ENCODE data around the gene EEFSEC.

Gene EEFSEC

DNA sequence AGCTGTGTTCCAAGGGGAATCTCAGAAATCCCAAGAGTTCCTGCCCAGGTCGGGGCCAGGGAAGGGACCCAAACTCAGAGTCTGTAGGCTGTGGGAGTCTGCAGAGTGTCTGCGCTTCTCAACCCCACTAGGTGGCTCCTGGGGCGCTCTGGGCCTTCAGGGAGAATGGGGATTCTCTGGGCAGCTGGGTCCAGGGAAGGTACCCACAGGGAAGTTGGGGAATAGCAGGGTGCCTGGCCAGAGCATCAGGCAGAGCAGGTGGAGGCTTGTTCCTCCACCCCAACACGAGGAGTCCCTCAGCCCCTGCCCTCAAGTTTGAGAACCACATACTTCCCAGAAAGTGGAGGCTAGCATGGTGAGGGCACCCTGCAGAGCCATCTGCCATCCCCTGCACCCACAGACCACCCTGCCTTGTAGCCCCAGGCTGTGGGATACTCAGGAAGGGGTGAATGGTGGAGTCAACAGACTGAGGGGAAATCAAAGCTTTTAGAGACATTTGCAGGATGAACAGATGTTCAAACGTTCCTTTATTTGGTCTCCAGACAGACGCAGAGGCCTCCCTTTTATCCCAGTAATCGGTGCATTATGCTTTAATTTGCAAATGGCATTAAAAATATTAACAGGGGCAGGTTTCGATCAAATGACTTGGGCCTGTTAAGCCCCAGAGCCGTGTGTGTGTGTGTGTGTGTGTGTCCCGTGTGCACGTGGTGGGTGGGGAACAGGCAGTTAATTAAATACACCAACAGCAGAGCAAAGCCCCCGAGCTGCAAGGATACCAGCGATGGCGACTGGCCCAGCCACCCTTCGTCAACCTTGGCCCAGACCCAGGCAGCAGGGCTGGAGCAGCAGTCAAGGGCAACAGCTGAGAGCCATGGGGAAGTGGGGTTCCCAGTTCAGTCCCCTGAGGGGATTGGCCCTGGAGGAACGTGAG is 255.7 kb downstream of the EEFSEC start:
- DNase-seq (ENCODE audit: low read depth in 1 of 2, low spot score in 1 of 2) = no peak

DNA sequence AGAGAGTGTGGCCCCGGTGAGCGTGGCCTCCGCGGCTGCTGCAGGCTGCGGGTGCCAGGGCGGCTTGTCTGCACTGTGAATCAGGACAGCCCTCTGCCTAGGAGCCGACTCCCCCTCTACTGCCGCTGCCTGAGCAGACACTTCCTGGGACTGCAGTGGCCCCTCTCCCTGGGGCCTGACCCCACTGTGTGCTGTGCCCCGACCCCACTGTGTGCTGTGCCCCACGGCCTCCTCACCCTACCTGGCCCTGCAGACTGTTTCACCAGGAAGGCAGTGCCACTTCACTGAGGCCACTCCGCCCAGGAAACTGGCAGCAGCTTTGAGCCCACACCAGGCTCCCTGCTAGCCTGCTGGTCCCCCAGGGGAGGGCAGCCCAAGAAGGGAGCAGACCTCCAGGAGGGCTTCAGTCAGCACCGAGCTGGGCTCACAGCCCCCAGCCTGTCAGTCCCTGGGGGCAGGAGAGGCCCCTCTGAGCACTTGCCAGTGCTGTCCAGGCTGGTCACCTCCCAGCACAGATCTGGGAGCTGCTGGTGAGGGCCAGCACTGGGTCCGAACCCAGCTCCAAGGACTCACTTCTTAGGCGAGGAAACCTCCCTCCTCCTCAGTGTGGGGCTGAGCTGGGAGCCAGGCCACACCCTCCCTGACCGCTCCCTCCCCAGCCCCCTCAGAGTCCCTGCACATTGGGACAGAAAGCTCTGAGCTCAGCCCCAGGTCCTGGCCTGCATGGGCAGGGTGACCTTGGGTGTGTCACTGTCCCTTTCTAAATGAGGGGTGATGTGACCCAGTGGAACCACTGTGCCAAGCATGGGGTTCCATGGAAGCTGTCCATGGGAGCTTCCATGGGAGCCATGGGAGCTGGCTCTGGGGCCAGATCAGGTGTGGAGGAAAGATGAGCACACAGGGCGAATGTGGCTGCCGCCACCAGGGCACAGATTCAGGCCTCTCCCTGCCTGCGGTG is 256.6 kb downstream of the EEFSEC start:
- DNase-seq (ENCODE audit: low read depth in 1 of 2, low spot score in 1 of 2) = no peak

DNA sequence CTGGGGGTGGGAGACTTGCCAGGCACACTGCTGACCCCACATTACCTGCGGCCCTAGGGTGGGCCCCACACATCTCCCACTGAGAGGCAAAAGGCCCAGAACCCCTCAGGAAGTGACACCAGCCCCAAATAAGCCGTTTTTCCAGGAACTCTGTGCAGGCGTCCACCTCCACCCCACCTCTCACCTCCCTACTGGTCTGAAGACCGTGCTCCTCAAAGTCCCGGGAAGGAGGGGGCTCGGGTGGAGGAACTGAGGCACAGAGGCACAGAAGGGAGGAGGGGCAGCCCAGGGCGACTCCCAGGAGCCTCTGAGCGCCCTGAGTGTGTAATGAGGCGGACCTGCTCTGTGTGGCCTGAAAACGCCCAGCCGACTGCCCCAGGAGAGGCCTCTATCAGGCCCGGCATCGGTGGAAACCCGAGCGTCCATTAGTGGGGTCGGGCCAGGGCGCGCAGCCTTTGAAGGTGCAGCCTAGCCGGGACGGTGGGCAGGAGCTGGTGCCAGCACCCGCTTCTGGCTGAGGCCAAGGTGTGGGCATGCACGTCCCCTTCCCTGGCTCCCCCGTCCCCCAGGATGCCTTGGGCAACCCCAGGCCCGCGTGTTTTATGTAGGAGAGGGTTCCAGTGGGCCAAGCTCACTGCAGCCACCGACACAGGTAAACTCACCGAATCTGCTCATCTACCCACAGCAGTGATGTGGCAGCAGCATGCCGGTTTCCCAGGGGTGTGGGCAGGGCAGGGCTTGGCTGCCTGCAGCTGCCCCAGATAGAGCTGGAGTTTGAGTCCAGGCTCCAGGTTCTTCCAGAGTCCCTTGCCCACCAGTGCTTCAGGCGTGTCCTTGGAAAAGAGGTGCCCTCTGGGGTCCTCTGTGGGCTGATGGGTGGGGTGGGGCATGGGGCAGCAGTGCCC is 257.6 kb downstream of the EEFSEC start:
- no peak for DNase-seq (ENCODE audit: low read depth in 1 of 2, low spot score in 1 of 2)

DNA sequence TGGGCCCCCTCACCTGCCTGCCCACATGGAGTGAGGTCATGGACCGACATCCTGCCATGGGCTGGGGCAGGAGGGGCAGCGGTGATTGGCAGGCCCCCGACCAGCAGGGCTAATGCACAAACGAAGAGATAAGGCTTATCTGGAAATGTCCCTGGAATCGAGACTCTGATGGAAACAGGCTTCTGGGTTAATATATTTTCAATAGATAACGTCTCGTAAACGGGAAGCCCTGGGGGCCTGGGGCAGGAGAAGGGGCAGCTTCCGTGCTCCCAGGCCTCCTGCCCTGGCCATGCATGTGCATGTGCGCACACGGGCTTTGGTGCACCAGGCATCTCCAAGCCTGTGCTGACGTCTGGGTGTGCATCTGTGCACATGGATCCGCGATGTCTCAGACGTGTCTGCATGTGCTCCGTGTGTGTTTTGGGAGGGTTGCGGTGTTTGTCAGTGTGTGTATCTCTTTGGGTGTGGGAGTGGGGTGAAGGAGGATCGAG is 258.3 kb downstream of the EEFSEC start:
- DNase-seq (ENCODE audit: low read depth in 1 of 2, low spot score in 1 of 2) = no peak

DNA sequence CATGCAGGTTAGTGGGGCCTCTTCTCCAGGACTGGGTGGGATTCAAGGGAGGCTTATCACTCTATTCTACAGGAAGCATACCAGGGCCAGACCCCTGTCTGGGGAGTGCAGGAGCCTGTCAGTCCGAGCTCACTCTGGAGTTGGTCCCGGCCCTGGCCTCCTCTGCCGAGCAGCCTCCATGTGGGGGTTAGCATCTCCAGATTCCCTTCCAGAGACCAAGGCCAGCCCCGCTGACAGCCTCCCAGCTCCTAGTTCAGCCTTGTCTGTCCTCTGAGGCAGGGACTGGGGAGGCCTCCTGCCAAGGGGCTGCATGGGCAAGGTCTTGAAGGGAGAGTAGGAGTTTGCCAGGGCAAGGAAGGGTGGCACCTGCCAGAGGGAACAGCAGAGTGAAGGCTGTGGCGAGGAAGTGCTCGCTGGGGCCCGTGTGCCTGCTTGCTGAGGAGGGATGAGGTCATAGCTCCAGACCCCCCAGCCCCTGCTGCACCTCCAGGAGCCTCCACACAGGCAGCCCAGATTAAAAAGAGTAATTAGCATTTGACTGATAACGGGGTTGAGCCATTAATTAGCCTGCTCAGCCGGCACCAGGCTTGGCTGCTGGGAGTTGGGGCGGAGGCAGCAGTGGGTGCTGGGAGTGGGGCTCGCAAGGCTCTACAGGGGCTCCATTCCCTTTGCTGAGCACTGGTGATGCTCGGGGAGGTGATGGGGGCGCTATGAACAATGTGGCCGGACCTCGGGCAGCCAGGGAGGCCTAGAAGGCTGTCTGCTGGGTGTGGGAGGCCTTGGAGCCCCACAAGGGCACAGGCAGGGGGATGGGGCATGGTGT is 259.1 kb downstream of the EEFSEC start:
- DNase-seq (ENCODE audit: low read depth in 1 of 2, low spot score in 1 of 2) = no peak

DNA sequence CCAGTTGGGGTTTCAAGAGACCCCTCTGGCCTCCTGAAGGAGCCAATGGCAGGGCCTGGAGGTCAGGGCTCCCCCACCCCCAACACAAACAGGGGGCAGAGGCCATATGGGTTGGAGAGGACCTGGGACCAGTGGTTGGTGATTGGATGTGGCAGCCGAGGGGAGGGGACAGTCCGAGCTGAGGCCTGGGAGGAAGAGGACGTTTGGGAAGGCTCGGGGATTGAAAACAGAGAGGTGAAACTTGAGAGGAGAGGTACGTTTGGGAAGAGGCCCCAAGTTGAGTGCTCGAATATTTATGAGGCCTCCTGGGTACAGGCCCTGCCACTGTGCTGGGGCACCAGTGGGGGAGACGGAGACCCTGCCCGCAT is 259.7 kb downstream of the EEFSEC start:
- DNase-seq (ENCODE audit: low read depth in 1 of 2, low spot score in 1 of 2) = no peak

DNA sequence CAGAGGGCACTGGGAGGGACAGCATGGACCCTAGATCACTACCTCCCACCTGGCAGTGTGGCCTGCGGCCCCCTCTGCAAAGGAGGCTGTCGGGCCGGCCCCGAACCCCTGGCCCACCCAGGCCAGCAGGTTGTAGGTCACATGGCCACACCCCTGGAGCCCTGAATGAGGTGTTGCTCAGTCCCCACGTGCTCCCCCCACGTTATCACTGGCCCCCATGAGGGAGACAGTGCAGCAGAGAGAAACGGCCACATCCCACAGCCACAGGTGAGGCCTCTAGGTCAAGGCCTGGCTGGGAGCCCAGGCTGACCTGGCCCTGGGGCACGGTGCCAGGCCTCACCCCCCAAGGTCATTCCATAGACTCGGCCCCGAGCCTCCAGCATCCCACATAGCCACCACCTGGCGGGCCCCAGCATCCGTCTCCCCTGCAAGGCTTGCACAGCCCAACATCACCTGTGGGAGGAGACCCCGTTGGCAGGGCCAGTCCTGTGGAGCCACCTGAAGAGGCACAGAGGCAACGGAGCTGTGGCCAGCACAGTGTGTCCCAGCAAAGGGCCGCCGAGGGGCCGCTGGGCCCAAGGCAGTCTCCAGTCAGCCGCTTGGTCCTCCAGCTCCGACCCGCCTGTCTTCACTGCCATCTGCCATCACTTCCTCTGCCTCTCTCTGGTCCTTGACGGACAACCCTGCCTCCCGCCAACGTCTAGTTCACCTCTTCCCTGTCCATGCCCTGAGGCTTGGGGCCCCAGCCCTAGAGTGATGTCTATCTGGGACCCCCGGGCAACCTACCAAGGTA is 260.3 kb downstream of the EEFSEC start:
- DNase-seq (ENCODE audit: low read depth in 1 of 2, low spot score in 1 of 2) = no peak

DNA sequence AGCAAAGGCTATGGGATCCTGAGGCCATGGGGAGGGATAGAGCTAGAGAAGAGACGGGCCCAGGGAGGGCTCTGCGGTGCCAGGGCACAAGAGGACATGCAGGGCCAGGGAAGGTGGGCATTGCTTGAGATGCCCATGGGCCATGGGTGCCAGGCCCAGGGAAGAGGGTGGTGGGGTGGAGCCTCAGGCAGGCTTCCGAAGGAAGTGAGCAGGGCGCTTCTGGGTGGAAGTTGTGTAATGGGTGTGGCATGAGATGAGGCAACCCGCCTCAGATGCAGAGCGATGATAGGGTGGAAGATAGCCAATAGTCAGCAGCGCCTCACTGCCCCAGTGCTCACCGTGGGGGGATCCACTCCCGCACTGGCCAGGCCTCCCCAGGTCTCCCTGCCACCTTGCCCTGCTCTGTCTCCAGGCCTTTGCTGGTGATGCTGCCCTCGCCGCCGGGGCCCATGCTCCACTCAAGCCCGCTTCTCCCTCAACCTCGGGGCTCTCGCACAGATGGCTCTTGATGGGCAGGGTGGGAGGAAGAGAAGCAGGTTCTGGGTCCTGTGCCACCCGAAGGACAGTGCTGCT is 262.0 kb downstream of the EEFSEC start:
- no peak for DNase-seq (ENCODE audit: low read depth in 1 of 2, low spot score in 1 of 2)

DNA sequence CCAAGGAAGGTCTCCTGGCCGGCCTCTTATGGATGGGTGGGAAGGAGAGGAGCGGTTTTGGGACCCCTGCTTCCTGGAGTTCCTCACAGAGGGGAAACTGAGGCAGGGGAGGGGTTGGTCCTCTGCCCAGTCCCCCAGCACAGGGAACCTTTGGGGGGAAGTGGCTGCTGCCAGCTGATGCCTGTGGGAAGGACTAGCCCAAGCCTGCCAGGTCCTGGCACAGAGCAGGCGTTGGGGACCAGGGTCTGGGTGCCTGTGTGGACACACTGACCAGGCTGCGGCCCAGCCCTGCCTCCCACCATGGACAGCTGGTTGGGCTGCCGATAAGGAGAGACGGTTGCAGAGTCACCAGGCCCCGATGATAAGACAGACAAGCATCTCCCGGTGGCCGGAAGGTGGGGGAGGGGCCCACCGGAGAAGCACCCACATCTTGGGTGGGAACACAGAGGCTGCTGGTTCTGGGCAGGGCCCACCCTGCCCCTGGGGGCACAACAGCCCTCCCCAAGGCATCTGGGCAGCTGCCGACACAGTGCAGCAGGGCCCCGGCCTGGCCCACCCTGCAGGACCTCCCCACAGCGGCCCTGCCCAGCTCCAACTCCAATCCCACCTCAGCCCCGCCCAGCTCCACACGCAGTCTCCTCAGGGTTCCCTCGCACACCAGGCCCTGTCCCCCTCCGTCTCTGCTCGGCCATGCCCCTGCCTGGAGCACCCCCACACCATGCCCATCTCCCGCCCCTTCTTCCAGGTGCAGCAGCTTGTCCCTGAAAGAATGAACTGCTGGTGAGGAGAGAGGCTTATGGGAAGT is 262.7 kb downstream of the EEFSEC start:
- DNase-seq (ENCODE audit: low read depth in 1 of 2, low spot score in 1 of 2) = no peak

DNA sequence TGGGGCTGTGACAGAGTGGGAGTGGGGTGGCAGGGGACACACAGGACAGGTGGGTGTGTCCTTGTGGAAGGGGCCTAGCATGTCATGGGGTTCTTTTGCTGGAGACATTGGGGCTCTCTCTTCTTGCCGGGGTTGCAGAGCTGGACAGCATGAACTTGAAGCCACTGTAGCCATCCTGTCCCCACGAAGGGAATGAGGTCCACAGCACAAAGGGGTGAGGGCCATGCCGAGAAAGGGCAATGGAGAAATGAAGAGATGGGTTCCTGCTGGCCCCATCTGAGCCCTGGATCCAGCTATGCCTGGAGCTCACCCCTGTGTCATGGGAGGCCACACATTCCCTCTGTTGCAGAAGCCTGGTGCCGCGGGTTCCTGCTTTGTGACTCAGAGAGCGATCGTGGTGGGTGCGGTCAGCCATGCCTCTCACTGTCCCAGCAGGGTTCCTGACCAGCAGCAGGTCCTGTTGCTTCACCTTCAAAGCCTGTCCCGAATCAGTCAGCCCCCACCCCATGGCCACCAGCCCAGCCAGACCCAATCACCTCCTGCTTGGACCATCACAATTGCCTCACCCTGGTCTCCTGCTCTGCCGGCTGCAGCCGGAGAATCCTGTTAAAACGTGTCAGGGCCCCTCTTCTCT is 263.4 kb downstream of the EEFSEC start:
- no peak for DNase-seq (ENCODE audit: low read depth in 1 of 2, low spot score in 1 of 2)

DNA sequence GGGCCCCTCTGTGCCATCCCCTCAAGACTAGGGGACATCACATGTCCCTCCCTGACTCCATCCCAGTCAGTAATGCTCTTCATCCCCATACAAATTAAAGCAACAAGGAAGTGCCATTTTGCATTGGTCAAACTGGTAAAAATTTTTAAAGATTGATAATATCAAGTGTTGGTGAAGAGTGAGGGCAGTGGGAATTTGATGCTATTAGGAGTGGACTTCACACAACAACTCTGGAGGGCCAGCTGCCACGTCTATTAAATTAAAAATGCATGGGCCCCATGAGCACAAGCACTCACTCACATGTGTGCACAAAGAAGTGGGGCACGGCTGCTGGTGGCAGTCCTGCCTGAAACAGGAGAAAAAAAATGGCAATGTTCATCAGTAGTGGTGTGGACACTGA is 265.6 kb downstream of the EEFSEC start:
- DNase-seq (ENCODE audit: low read depth in 1 of 2, low spot score in 1 of 2) = no peak

DNA sequence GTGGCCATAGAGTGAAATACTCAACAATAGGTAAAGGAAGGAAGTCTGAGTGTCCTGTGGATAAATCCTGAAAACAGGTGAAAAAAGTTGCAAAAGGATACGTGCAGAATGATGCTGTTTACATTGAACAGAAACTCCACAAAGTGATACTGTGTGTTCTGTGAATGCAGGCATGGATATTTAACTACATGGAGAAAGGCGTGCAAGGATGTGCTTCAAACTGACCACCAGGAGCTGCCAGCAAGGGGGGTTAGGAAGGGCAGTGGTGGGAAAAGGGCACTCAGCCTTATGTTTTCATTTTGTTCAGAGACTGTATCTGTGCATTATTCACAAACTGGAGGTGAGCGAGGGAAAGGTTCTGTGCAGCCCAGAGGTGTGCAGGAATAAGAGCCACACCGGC is 266.0 kb downstream of the EEFSEC start:
- no peak for DNase-seq (ENCODE audit: low read depth in 1 of 2, low spot score in 1 of 2)

DNA sequence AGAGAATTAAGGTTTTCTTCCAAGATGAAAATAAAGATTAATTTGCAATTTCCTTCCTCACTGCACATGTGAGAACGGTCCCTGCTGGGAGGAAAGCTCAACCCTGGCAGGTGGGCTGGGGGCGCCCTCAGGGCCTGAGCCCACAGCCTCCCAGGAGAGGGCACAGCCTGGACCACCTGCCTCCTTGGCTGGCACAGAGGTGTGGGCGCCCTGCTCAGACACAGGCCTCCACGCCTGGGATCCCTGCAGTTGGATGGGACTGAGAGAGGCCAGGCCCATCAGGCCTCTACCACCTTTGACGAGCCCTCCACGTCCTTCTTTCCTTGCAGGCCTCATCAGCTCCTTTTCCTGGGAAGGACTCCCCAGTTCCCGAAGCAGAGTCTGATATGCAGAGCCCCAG is 267.0 kb downstream of the EEFSEC start:
- DNase-seq (ENCODE audit: low read depth in 1 of 2, low spot score in 1 of 2) = no peak

DNA sequence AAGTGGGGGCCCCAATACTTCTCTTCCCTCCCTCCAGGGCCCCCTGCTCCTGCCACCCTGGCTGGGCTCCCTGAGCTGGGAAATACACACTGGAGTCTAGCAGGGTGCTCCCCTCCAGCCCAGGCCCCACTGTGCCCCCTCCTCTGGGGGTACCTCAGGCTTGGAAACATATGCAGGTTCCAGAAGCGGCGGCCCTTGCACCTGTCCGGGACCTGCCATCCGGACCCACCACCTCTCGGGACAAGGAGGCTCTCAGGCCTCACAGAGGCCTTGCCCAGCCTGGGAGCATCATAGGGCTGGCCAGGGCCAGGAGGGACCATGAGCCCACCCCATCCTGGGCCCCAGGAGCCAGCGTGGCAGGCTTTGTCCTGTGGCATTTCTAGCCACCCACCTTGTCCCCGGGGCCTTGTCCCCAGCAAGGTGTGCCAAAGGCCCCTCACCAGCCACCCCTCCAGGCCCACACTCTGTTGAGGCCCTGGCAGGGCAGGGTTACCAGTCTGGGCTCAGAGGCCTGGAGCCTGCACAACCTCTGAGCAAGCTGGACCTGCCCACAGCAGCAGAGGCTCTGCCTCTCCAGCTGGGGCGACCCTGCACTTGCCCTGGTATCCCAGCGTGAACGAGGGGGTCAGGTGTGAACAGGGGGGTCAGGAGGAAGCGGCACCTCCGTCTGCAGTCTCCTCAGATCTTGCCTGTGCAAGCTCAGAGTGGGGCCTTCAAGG is 267.6 kb downstream of the EEFSEC start:
- no peak for DNase-seq (ENCODE audit: low read depth in 1 of 2, low spot score in 1 of 2)

DNA sequence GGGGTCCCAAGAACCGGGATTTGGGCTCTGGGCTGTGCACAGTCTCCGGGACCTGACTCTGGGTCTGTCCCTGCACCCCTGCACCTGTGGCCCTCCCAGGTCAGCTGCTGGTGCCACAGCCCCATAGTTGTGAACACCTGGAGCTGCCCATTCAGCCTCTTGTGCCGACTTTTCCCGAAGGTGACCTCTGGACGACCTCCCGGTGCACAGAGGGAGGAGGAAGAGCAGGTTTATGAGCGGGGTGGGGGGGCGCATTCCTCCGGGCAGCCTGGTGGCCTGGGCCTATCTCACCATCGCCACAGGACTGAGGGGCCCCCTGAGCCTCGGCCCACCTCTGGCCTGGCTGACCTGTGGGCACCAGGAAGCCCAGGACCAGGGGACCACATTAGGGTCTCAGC is 268.2 kb downstream of the EEFSEC start:
- DNase-seq (ENCODE audit: low read depth in 1 of 2, low spot score in 1 of 2) = no peak

DNA sequence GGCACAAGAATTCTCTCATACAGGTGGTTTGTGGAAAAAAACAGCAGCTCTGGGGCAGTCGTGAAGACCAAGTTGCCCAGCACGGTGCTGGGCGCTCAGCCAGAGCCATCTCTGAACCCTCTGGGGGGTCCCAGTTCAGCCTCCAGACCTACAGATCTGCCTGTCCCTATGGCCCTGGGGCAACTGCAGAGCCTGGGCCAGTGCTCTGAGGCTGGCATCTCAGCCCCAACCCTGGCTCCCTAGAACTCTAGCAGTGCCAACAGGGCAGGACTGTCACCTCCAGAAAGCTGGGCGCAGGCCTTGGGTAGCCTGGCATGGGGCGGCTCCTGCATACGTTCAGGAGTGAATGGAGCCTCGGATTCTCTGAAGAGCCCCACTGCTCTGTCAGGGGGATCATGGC is 268.7 kb downstream of the EEFSEC start:
- no peak for DNase-seq (ENCODE audit: low read depth in 1 of 2, low spot score in 1 of 2)

Measured in stimulated activated CD4-positive, alpha-beta T cell treated with anti-CD3 and anti-CD28 coated beads, Interleukin-15, amount 100 ng/mL, for 1 hour (primary cell).